ENCODE data around the gene SBF2.
"Not testable (repeated sequence)": the region's sequence is repeated elsewhere in the genome, so short reads cannot be mapped to it uniquely, and the experiment has no call there.

The SBF2 gene

GRCh38 chr11:10109806-10110205 lies 184.2 kb downstream of the SBF2 start:
- DNase-seq = no peak

GRCh38 chr11:10108915-10109680 lies 184.9 kb downstream of the SBF2 start:
- DNase-seq = no peak

- no peak for DNase-seq
Measured at GRCh38 chr11:10107497-10107896, 186.5 kb downstream of the SBF2 start.

GRCh38 chr11:10097615-10098014 lies 196.4 kb downstream of the SBF2 start:
- no peak for DNase-seq

- no peak for DNase-seq
Measured at GRCh38 chr11:10096987-10097386, 197.0 kb downstream of the SBF2 start.

- no peak for DNase-seq
Measured at GRCh38 chr11:10095412-10096208, 198.4 kb downstream of the SBF2 start.

- no peak for DNase-seq
Measured at GRCh38 chr11:10092426-10092825, 201.6 kb downstream of the SBF2 start.

- no peak for DNase-seq
Measured at GRCh38 chr11:10091314-10092045, 202.5 kb downstream of the SBF2 start.

- DNase-seq = not testable (repeated sequence)
Measured at GRCh38 chr11:10087923-10088225, 206.1 kb downstream of the SBF2 start.

GRCh38 chr11:10087186-10087922 lies 206.7 kb downstream of the SBF2 start:
- DNase-seq = no peak

GRCh38 chr11:10080138-10080537 lies 213.9 kb downstream of the SBF2 start:
- DNase-seq = no peak

GRCh38 chr11:10076458-10077141 lies 217.4 kb downstream of the SBF2 start:
- DNase-seq = no peak

GRCh38 chr11:10075141-10075540 lies 218.9 kb downstream of the SBF2 start:
- no peak for DNase-seq

GRCh38 chr11:10072841-10073240 lies 221.2 kb downstream of the SBF2 start:
- no peak for DNase-seq

- no peak for DNase-seq
Measured at GRCh38 chr11:10072142-10072541, 221.9 kb downstream of the SBF2 start.

- no peak for DNase-seq
Measured at GRCh38 chr11:10067629-10068300, 226.3 kb downstream of the SBF2 start.

- no peak for DNase-seq
Measured at GRCh38 chr11:10066441-10066840, 227.6 kb downstream of the SBF2 start.

- DNase-seq = no peak
Measured at GRCh38 chr11:10064828-10065227, 229.2 kb downstream of the SBF2 start.

GRCh38 chr11:10058356-10058755 lies 235.7 kb downstream of the SBF2 start:
- no peak for DNase-seq

GRCh38 chr11:10051868-10052586 lies 242.0 kb downstream of the SBF2 start:
- DNase-seq = no peak

- DNase-seq = no peak
Measured at GRCh38 chr11:10050561-10050960, 243.5 kb downstream of the SBF2 start.

Data from NCI-H2029 (cell line).